ENCODE measurements around the gene MYO18A.

MYO18A gene

GRCh38 chr17:29050176-29050575 lies 130.0 kb downstream of the MYO18A start:
- no peak for DNase-seq

GRCh38 chr17:29049541-29050145 lies 130.6 kb downstream of the MYO18A start:
- DNase-seq: no peak

- no peak for DNase-seq
These were observed 131.5 kb downstream of the MYO18A start for GRCh38 chr17:29048440-29049368.

- DNase-seq: peak in 2 of 4 experiments; percentile 19 to 25
These were observed 133.7 kb downstream of the MYO18A start for GRCh38 chr17:29046473-29046839.

GRCh38 chr17:29045734-29046472 lies 134.3 kb downstream of the MYO18A start:
- DNase-seq: peak; percentile 43 to 66 (median 56)

GRCh38 chr17:29045026-29045425 lies 135.2 kb downstream of the MYO18A start:
- no peak for DNase-seq

GRCh38 chr17:29043539-29044145 lies 136.6 kb downstream of the MYO18A start:
- peak in 3 of 4 experiments; percentile 55 to 67 (median 59) for DNase-seq

- DNase-seq: peak; percentile 80 to 94 (median 88)
These were observed 137.3 kb downstream of the MYO18A start, which contains the start of gene PIPOX for GRCh38 chr17:29042679-29043538. TSS of gene PIPOX (plus strand) at chr17:29043141. CDS start at chr17:29043226, 85 bp downstream.

GRCh38 chr17:29042026-29042678 lies 138.0 kb downstream of the MYO18A start:
- no peak for DNase-seq

GRCh38 chr17:29041571-29041970 lies 138.6 kb downstream of the MYO18A start:
- peak; percentile 18 to 67 (median 50) for DNase-seq

- DNase-seq: no peak
These were observed 139.1 kb downstream of the MYO18A start for GRCh38 chr17:29041091-29041490.

- peak in 3 of 4 experiments; percentile 15 to 40 (median 17) for DNase-seq
These were observed 140.2 kb downstream of the MYO18A start for GRCh38 chr17:29039764-29040598.

GRCh38 chr17:29038085-29038795 lies 142.0 kb downstream of the MYO18A start:
- no peak for DNase-seq

GRCh38 chr17:29037739-29038084 lies 142.5 kb downstream of the MYO18A start:
- no peak for DNase-seq

- no peak for DNase-seq
These were observed 143.6 kb downstream of the MYO18A start for GRCh38 chr17:29036584-29036983.

- DNase-seq: no peak
These were observed 145.7 kb downstream of the MYO18A start for GRCh38 chr17:29034510-29034909.

- no peak for DNase-seq
These were observed 147.4 kb downstream of the MYO18A start for GRCh38 chr17:29032857-29033197.

- no peak for DNase-seq
These were observed 148.0 kb downstream of the MYO18A start for GRCh38 chr17:29032013-29032856.

- DNase-seq: peak; percentile 44 to 73 (median 62)
These were observed 148.7 kb downstream of the MYO18A start for GRCh38 chr17:29031488-29031887.

Measured in suppressor macrophage (primary cell).